Effector memory CD4-positive, alpha-beta T cell (primary cell): Measurements from ENCODE around the gene PRKAG2.

Source experiments
- DNase-seq, 3 donors: peaks; one replicate each; pipeline ENCODE4 v3.0.0-alpha.2; 2020
- H3K27ac ChIP-seq: 2 replicates; pipeline ENCODE4 v1.7.0; 2013; ENCODE audit warnings: mild to moderate bottlenecking, low read length, moderate library complexity; ENCODE audit not compliant: insufficient read depth, poor library complexity, severe bottlenecking
- H3K27me3 ChIP-seq: replicated peaks from 2 replicates; pipeline ENCODE4 v1.7.0; 2013; ENCODE audit warnings: mild to moderate bottlenecking, low read length; ENCODE audit not compliant: insufficient read depth, control insufficient read depth, poor library complexity, severe bottlenecking
- H3K36me3 ChIP-seq: 2 replicates; pipeline ENCODE4 v1.7.0; 2013; ENCODE audit warnings: mild to moderate bottlenecking, low read length, moderate library complexity; ENCODE audit not compliant: control insufficient read depth, insufficient read depth
- H3K4me1 ChIP-seq: 2 replicates; pipeline ENCODE4 v1.7.0; 2013; ENCODE audit warnings: low read length, mild to moderate bottlenecking; ENCODE audit not compliant: control insufficient read depth, insufficient read depth, poor library complexity, severe bottlenecking
- H3K4me3 ChIP-seq: 2 replicates; pipeline ENCODE4 v1.7.0; 2013; ENCODE audit warnings: low read length, low read depth, mild to moderate bottlenecking; ENCODE audit not compliant: insufficient read depth, poor library complexity, severe bottlenecking
- H3K9me3 ChIP-seq: 2 replicates; pipeline ENCODE4 v1.7.0; 2013; ENCODE audit warnings: mild to moderate bottlenecking, low read length, moderate library complexity; ENCODE audit not compliant: control insufficient read depth

Gene PRKAG2

GRCh38 chr7:151704299-151704959, 172.5 kb downstream of the PRKAG2 start:
- Histone ChIP-seq H3K27ac (no peak overlapping the region), H3K9me3 (no peaks in the 10 kb centered on the region), H3K4me3 (no peak overlapping the region), H3K36me3 (no peaks in the 10 kb centered on the region), H3K27me3 (no peaks in the 10 kb centered on the region), H3K4me1 (no peaks in the 10 kb centered on the region)
- no peak for DNase-seq

- Histone ChIP-seq H3K27me3 (no peaks in the 10 kb centered on the region), H3K9me3 (no peaks in the 10 kb centered on the region), H3K27ac (no peak overlapping the region), H3K4me3 (no peak overlapping the region), H3K4me1 (no peaks in the 10 kb centered on the region), H3K36me3 (no peaks in the 10 kb centered on the region)
- no peak for DNase-seq
Observed at GRCh38 chr7:151702961-151703360, 174.0 kb downstream of the PRKAG2 start.

GRCh38 chr7:151700586-151701165, 176.2 kb downstream of the PRKAG2 start:
- H3K36me3 ChIP-seq = no peaks in the 10 kb centered on the region
- H3K27ac ChIP-seq = no peak overlapping the region
- no peak for DNase-seq

GRCh38 chr7:151699928-151700319, 177.0 kb downstream of the PRKAG2 start:
- Histone ChIP-seq H3K4me3 (no peak overlapping the region), H3K36me3 (no peaks in the 10 kb centered on the region), H3K27me3 (no peaks in the 10 kb centered on the region), H3K27ac (no peak overlapping the region), H3K9me3 (no peaks in the 10 kb centered on the region), H3K4me1 (no peaks in the 10 kb centered on the region)
- no peak for DNase-seq

More at GRCh38 chr7:151700586-151701165, 176.2 kb downstream of the PRKAG2 start:
- no peaks in the 10 kb centered on the region for H3K27me3 ChIP-seq
- H3K4me1 ChIP-seq = no peaks in the 10 kb centered on the region
- H3K9me3 ChIP-seq = no peaks in the 10 kb centered on the region
- no peak overlapping the region for H3K4me3 ChIP-seq

GRCh38 chr7:151699147-151699927, 177.6 kb downstream of the PRKAG2 start:
- no peaks in the 10 kb centered on the region for H3K4me1 ChIP-seq
- no peaks in the 10 kb centered on the region for H3K9me3 ChIP-seq
- H3K4me3 ChIP-seq = no peak overlapping the region
- no peak for DNase-seq
- H3K27me3 ChIP-seq = no peaks in the 10 kb centered on the region
- H3K36me3 ChIP-seq = no peaks in the 10 kb centered on the region
- no peak overlapping the region for H3K27ac ChIP-seq

GRCh38 chr7:151697942-151698341, 179.0 kb downstream of the PRKAG2 start:
- no peak overlapping the region for H3K27ac ChIP-seq
- no peak for DNase-seq
- H3K9me3 ChIP-seq = no peaks in the 10 kb centered on the region
- H3K4me3 ChIP-seq = no peak overlapping the region
- no peaks in the 10 kb centered on the region for H3K4me1 ChIP-seq
- no peaks in the 10 kb centered on the region for H3K27me3 ChIP-seq
- H3K36me3 ChIP-seq = no peaks in the 10 kb centered on the region

GRCh38 chr7:151697515-151697895, 179.4 kb downstream of the PRKAG2 start:
- no peak overlapping the region for H3K27ac ChIP-seq
- H3K27me3 ChIP-seq = no peaks in the 10 kb centered on the region
- no peaks in the 10 kb centered on the region for H3K9me3 ChIP-seq
- H3K36me3 ChIP-seq = no peaks in the 10 kb centered on the region
- no peaks in the 10 kb centered on the region for H3K4me1 ChIP-seq
- H3K4me3 ChIP-seq = no peak overlapping the region
- no peak for DNase-seq

- DNase-seq = no peak
- Histone ChIP-seq H3K27ac (no peak overlapping the region), H3K4me3 (no peak overlapping the region), H3K4me1 (no peaks in the 10 kb centered on the region), H3K9me3 (no peaks in the 10 kb centered on the region), H3K36me3 (no peaks in the 10 kb centered on the region), H3K27me3 (no peaks in the 10 kb centered on the region)
Observed at GRCh38 chr7:151696721-151697514, 180.0 kb downstream of the PRKAG2 start.

- Histone ChIP-seq H3K27me3 (no peaks in the 10 kb centered on the region), H3K27ac (no peak overlapping the region), H3K9me3 (no peaks in the 10 kb centered on the region), H3K4me1 (no peaks in the 10 kb centered on the region), H3K36me3 (no peaks in the 10 kb centered on the region), H3K4me3 (no peak overlapping the region)
- no peak for DNase-seq
Observed at GRCh38 chr7:151695951-151696541, 180.9 kb downstream of the PRKAG2 start.
